Measurements from ENCODE around the gene ZBTB40. TPM values are rescaled to one million over a fixed set of nuclear protein-coding genes. Genes with fewer than 3 reads are reported as not detected.

Gene ZBTB40
- total RNA-seq, 1 experiment from 2014 or later = 16.3 TPM

- Histone ChIP-seq H3K79me2 (ENCODE audit: insufficient read depth, low read length) (no peaks in the 10 kb centered on the region; the same call in 1 of the 2 replicates), H3K23me2 (ENCODE audit: insufficient read length, low read depth, low read length, poor library complexity, severe bottlenecking) (no peaks in the 10 kb centered on the region), H3K4me1 (ENCODE audit: insufficient read depth, low read length) (no peaks in the 10 kb centered on the region), H2BK120ac (ENCODE audit: low read depth, low read length, poor library complexity, severe bottlenecking) (no peak overlapping the region), H3K27ac (ENCODE audit: insufficient read length, low read depth, low read length) (no peak overlapping the region), H4K5ac (ENCODE audit: insufficient read length, low read depth, low read length) (no peak overlapping the region), H2AFZ (ENCODE audit: low read length) (no peak overlapping the region), H3K4me2 (ENCODE audit: insufficient read depth, insufficient read length, low read length) (no peak overlapping the region), H3K4ac (ENCODE audit: low read depth, low read length) (no peak overlapping the region), H2BK15ac (ENCODE audit: low read depth, low read length) (no peak overlapping the region), H2BK5ac (ENCODE audit: insufficient read length, low read length) (no peak overlapping the region), H3K9me3 (ENCODE audit: control insufficient read depth, low read depth, low read length) (no peaks in the 10 kb centered on the region), H3T11ph (ENCODE audit: low read length) (no peak overlapping the region), H4K91ac (ENCODE audit: insufficient read length, low read depth, low read length) (no peak overlapping the region), H3K79me1 (ENCODE audit: insufficient read depth, low read depth, low read length, poor library complexity, severe bottlenecking) (peaks cover 2% of the 10 kb centered on the region), H2BK20ac (ENCODE audit: low read depth, low read length, poor library complexity, severe bottlenecking) (no peak overlapping the region), H2BK12ac (ENCODE audit: insufficient read length, low read depth, low read length) (no peak overlapping the region), H4K8ac (replicated peaks; ENCODE audit: insufficient read length, low read depth, low read length) (no peak overlapping the region), H2AK5ac (ENCODE audit: insufficient read length, low read length) (no peak overlapping the region), H4K20me1 (ENCODE audit: control insufficient read depth, insufficient read depth, insufficient read length) (no peaks in the 10 kb centered on the region), H3K9ac (ENCODE audit: extremely low read depth, insufficient read length, low read length) (no peak overlapping the region), H3K27me3 (ENCODE audit: insufficient read depth, low read length) (no peaks in the 10 kb centered on the region), H3K56ac (ENCODE audit: insufficient read length, low read depth, low read length) (no peak overlapping the region), H3K18ac (ENCODE audit: insufficient read length, low read depth, low read length) (no peak overlapping the region), H3K23ac (ENCODE audit: insufficient read length, low read depth, low read length) (no peak overlapping the region), H3K14ac (ENCODE audit: insufficient read depth, low read length) (no peak overlapping the region)
- H3K27me3 Mint-ChIP-seq (ENCODE audit: low read depth) = no peaks in the 10 kb centered on the region
- WGBS (ENCODE audit: extremely low coverage, insufficient read length, low lambda C conversion rate) = no CpG with 5 or more reads among the region's 4 CpGs
- H3K4me3 Mint-ChIP-seq = no peak overlapping the region
- no peak for TF ChIP-seq CTCF (conservative IDR thresholded peaks at IDR 0.05)
- DNase-seq = no peak
- H3K4me1 Mint-ChIP-seq = peaks cover 0 to 4% of the 10 kb centered on the region in 2 experiments; a peak in 1 of 4 replicates
- H3K9me3 Mint-ChIP-seq = no peaks in the 10 kb centered on the region
- peak overlapping the region in 1 of 3 experiments; percentile 40; a peak in 1 of 7 replicates for H3K27ac Mint-ChIP-seq
- H3K36me3 Mint-ChIP-seq (ENCODE audit: insufficient read depth in 1 of 3, low read depth in 3 of 3) = no peaks in the 10 kb centered on the region
Measured at GRCh38 chr1:22470227-22470626, 18.6 kb downstream of the ZBTB40 start.
